Skeletal muscle cell (primary cell): Measurements from ENCODE around the gene ATP6V1C2.
A peak's percentile ranks its signal among the peaks of the same experiment; 100 is the strongest.

Experiments
- DNase-seq: peaks from one replicate; pipeline ENCODE4 v3.0.0-alpha.2; 2010; ENCODE audit warnings: low read depth
- H3K4me3 ChIP-seq: 2 replicates; pipeline ENCODE4 v1.5.1; 2011; ENCODE audit warnings: low read depth, mild to moderate bottlenecking, control low read depth, low read length, moderate library complexity

The ATP6V1C2 gene

DNA sequence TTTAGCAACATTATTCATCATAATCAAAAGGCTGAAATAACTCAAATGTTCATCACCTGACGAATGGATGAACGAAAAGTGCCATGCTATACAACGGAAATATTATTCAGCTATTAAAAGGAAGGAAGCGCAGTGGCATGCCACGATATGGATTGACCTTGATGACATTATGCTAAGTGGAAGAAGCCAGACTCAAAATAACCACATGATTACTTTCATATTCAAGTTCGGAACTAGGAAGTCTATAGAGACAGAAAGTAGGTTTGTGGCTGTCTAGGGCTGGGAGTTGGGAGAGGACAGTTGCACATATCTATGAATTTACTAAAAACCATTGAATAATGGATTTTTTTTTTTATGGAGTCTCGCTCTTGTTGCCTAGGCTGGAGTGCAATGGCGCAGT lies 104.6 kb downstream of the ATP6V1C2 start:
- DNase-seq = no peak
- no peak overlapping the region for H3K4me3 ChIP-seq

DNA sequence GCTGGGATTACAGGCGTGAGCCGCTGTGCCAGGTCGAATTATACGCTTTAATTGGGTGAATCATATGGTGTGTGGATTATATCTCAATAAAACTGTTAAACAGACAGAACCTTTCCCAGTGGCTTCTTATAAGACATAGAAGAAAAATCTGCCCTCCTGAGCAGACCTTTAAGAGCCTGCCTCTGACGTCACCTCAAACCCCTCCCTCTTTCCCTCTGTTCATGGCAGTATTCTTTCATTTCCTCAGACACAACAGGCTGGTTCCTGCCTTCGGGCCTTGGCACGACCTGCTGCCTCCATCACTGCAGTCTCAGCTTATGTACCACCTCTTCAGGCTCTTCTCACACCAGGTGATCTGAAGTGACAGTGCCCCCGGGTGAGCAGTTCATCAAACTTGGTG lies 105.2 kb downstream of the ATP6V1C2 start:
- no peak for DNase-seq
- H3K4me3 ChIP-seq = no peak overlapping the region

DNA sequence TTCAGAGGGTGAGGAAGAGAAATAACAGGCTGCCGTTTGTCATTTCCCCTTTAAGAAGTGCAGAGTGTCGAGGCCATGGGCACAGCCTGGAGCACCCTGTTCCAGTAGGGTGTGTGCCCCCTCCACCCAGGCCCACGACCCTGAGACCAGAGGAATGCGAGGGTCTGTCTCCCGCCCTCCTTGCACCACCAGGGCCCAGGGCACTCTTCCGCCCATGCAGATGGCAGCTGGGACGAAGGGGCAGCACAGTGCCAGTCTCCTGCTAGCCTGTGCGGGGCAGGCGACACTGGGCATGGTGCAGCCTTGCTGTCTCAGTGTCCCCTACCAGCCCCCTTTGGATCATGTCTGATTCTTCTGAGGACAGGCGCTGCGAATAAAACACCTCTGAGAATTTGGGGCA lies 106.9 kb downstream of the ATP6V1C2 start:
- H3K4me3 ChIP-seq = no peak overlapping the region
- DNase-seq = no peak

DNA sequence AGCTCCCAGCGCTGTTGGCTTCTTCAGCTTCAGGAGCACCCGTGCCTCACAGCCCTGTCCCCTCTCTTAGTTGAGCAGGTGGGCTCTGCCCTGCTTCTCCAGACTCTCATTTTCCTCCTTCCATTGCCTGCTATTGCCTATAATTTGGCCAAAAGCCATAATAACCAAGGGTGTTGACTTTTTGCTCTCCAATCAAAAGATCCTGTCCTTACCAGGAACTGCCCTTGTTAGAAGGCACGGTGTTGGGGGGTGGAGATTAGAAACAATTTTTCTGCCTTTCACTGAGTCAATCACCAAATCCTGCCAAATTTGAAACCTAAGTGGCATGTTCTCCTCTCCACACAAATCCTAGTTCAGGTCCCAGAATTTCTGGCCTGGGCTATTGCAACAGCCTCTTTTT lies 107.9 kb downstream of the ATP6V1C2 start:
- DNase-seq = no peak
- H3K4me3 ChIP-seq = no peak overlapping the region

DNA sequence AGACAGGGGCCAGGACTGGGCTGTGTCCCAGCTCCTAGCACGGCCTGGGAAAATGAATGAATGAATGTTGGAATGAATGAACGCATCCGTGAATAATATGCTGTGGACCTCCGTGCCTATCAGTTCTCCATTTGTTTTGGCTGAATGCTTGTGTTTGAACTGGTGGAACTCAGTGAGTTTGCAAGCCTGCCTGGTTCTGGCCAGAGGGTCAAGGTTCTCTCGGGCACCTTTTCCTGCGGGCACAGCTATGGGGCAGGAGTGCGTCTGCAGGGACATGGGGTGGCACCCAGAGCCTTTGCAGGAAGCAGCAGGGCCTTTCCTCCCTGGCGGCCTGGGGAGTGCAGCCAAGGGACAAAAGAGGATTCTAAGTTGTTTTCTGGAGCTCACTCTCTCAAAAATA lies 108.8 kb downstream of the ATP6V1C2 start:
- H3K4me3 ChIP-seq = no peak overlapping the region
- DNase-seq = no peak

DNA sequence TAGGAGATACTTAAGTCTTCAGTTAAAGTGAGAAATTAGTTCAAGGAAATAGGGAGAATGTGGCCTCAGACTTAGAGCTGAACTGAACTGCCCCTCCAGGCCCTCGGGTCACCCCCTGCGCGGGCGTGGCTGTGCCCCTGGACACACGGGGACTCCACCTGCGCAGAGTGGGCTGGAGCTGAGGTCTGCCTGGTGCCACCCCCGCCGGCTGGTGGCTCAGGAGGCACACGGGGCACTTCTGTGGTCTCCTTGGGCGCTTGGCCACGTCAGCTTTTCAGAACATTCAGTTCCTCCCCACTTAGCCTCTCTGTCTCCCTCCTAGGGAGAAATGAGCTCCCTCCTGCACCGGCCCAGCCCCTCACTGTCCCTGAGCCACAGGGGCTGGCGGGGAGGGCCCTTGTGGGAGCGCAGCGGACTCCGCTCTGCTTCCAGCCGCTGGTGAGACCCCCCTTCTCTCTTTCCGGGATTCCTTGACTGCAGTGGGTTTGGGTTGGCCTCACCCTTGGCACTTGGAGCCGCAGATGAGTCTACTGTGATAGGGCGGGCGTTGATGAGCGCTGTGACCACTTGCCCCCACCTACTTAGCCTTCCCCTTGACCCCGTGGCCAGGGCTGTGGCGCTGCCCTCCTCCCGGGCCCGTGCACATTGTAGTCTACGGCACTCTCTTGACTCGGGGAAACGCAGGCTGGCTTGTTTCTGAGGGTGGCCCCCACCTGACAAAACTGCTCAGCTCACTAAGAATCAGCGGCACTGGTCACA lies 109.4 kb downstream of the ATP6V1C2 start:
- no peak overlapping the region for H3K4me3 ChIP-seq
- no peak for DNase-seq

DNA sequence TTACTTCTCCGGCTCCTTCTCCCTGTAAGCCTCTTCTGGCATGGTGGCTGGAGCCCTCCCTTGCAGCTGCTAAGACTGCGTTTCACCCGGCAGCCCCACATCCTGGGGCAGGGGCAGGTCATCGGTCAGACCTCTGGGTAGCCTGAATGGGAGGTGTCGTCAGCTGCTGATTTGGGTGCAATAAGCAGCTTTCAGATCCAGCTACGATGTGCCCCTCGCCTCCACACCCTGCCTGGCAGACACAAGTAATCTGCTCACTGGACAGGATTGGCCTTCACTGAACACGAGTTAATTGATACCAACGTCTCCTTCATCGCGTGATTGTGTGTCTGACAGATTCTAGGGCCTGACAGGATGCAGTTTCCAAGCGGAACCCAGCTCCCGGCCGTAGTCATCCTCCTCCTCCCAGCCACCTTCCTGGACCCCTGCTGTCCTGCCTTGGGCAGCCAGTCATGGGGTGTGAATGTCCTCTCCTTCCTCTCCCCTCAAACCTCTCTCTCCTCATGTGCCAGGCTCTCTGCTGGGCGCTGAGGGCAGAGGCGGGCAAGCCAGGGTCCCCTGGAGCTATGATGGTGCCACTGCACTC lies 110.1 kb downstream of the ATP6V1C2 start:
- no peak for DNase-seq
- H3K4me3 ChIP-seq = no peak overlapping the region

DNA sequence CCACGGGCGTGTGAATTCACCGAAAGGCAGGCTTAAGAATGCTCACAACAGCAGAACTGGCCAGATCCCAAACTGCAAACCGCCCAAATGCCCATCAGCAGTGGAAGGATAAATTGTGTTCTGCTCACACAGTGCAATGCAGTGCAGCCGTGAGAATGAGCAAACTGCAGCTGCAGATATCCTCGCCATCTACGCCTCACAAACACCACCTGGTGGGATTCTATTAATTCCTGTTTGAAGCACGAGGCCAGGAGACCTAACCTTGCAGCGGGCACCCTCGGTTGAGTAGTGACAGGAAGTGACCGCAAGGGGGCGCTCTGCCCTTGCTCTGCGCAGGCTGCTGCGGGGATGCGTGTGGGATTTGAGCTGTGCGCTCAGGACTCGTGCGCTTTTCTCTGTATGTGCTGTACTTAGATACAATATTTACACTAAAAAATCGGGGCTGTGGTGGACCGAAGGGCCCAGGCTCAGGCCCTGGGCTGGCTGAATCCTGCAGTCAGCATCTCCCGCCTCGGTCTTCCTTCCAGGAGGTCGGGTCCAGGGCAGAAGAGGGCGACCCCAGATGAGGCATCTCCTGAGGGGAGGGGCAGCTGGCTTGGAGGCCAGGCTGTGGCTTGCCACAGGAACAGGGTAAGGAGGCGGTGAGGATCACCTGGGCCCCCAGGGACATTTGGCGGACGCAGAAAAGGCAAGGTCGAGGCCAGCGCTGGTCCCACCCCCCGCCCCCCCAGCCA lies 110.9 kb downstream of the ATP6V1C2 start:
- H3K4me3 ChIP-seq = no peak overlapping the region
- peak; percentile 36 for DNase-seq

DNA sequence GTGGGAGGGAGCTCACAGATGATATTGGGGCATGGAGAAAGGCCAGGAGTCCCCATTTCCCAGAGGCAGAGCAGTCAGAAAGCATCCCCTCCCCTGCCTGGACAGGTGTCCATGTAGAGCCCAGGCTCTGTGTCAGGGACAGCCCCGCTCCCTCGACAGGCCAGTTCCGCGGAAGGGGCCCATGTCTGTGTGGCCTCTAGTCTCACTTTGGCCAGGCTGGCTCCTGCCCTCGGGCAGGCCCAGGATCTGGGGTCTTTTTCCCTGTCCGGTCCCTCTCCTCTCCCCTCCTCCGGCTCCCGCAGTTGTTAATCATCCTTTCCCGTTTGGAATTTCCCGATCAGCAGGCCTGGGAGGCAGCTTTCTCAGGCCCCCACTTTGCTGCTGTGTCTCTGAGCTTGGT lies 111.6 kb downstream of the ATP6V1C2 start:
- H3K4me3 ChIP-seq = no peak overlapping the region
- no peak for DNase-seq

DNA sequence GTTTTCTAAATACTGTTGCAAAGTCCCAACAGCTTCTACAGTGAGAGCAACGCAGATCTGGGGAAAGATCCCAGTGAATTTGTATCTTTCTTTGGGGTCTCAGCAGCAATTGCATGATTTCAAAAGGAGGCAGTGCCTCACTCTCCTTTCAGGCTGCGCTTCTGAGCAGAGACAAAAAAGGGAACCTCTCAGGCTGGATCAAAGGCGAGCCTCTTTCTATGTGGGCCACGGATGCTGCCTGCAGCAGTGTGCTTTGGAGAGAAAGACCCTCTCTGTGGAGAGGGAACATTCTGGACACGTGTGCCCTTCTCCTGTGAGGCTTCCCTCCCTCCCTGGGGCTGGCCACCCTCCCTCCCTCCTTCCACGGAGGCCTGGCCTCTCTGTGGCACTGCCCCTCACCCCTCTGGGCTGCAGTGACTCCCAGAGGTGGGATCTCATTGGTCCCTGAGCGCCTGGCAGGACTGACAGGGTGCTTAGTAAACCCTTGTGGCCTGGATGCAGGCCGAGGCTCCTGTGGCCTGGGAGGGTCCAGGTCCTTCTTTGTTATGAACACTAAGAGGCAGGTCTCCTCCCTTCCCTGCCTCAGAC lies 112.7 kb downstream of the ATP6V1C2 start:
- no peak overlapping the region for H3K4me3 ChIP-seq
- DNase-seq = no peak
